Suprapubic skin (tissue), 4 donors: ENCODE results near the gene MEIS3.

Experiments
- POLR2A ChIP-seq, 2 donors: fragments of 450-650 bp; IDR thresholded peaks; one replicate each; pipeline ENCODE4 v1.6.1; 2017; ENCODE audit warnings: antibody characterized with exemption in 2 of 2, mild to moderate bottlenecking in 2 of 2, moderate library complexity in 2 of 2
- POLR2AphosphoS5 ChIP-seq, 3 donors: sonication (generic); formaldehyde crosslinking; IDR thresholded peaks; one replicate each; pipeline ENCODE4 v1.6.1; 2017; ENCODE audit warnings: antibody characterized with exemption in 3 of 3
- TF ChIP-seq, protein P1 (sequence below), 2 donors: fragments of 200-600 bp in 1 of 2; fragments of 450-650 bp in 1 of 2; sonication (generic) in 1 of 2; IDR thresholded peaks; one replicate each; pipeline ENCODE4 v1.5.1; 2016 to 2019; ENCODE audit warnings: antibody characterized with exemption in 2 of 2, mild to moderate bottlenecking in 1 of 2, moderate library complexity in 1 of 2

DNA sequence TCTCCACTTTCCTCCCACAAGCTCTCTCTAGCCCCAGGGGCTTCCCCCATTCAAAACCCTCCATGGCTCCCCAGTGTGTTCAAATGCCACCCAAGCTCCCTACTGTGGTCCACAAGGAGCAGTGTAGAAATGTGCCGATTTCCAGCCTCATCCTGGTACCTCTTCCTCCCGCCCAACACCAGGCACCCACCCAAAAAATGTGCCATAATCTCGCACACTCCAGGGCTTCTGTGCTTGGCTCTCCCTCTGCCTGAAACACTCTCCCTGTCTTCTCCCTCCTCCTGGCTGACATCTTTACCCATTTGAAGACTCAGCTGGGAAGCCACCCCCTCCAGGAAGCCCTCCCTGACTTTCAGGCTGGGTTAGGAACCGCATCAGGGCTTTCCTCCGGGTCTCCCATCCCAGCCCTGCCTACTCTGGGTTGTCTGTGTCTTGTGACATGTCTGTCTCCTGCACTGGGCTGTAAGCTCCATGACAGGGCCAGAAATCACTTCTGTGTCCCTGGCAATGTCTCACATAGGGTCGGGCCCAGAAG lies 16.6 kb upstream of the MEIS3 start:
- TF ChIP-seq, protein P1, sequence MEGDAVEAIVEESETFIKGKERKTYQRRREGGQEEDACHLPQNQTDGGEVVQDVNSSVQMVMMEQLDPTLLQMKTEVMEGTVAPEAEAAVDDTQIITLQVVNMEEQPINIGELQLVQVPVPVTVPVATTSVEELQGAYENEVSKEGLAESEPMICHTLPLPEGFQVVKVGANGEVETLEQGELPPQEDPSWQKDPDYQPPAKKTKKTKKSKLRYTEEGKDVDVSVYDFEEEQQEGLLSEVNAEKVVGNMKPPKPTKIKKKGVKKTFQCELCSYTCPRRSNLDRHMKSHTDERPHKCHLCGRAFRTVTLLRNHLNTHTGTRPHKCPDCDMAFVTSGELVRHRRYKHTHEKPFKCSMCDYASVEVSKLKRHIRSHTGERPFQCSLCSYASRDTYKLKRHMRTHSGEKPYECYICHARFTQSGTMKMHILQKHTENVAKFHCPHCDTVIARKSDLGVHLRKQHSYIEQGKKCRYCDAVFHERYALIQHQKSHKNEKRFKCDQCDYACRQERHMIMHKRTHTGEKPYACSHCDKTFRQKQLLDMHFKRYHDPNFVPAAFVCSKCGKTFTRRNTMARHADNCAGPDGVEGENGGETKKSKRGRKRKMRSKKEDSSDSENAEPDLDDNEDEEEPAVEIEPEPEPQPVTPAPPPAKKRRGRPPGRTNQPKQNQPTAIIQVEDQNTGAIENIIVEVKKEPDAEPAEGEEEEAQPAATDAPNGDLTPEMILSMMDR (IDR thresholded peaks at IDR 0.05) = no peak
- TF ChIP-seq POLR2A (IDR thresholded peaks at IDR 0.05) = no peak
- TF ChIP-seq POLR2AphosphoS5 (IDR thresholded peaks at IDR 0.05) = no peak
